GM23338 (cell line): ENCODE measurements around the gene IL1RAPL2. TPM values are rescaled to one million over a fixed set of nuclear protein-coding genes. Genes with fewer than 3 reads are reported as not detected.

Source experiments
- ATAC-seq: fragments of 200-7000 bp; cut with Tn5 transposase; 3 replicates; pipeline ENCODE4 v1.9.1; 2020
- DNase-seq: peaks from one replicate; pipeline ENCODE4 v3.0.0-alpha.2; 2015; ENCODE audit warnings: low spot score
- H2AFZ ChIP-seq: fragments of 200-600 bp; sonication (generic); 2 replicates; pipeline ENCODE4 v1.8.0; 2016; ENCODE audit warnings: antibody characterized with exemption, mild to moderate bottlenecking, moderate library complexity
- H3F3A ChIP-seq: fragments of 200-600 bp; sonication (generic); replicated peaks from 2 replicates; pipeline ENCODE4 v1.8.0; 2017; ENCODE audit warnings: antibody characterized with exemption, mixed run types, low read depth
- H3K27ac ChIP-seq: fragments of 200-600 bp; sonication (generic); 2 replicates; pipeline ENCODE4 v1.6.1; 2016; ENCODE audit warnings: low read depth
- H3K27me3 ChIP-seq: fragments of 200-600 bp; sonication (generic); 2 replicates; pipeline ENCODE4 v1.8.0; 2016; ENCODE audit warnings: mild to moderate bottlenecking, mixed run types, moderate library complexity; ENCODE audit not compliant: insufficient read depth
- H3K36me3 ChIP-seq: fragments of 200-600 bp; sonication (generic); 2 replicates; pipeline ENCODE4 v1.8.0; 2016; ENCODE audit warnings: mild to moderate bottlenecking; ENCODE audit not compliant: insufficient read depth
- H3K4me1 ChIP-seq: fragments of 200-600 bp; sonication (generic); 2 replicates; pipeline ENCODE4 v1.8.0; 2016; ENCODE audit warnings: mild to moderate bottlenecking, moderate library complexity; ENCODE audit not compliant: insufficient read depth
- H3K4me2 ChIP-seq: fragments of 200-600 bp; sonication (generic); 2 replicates; pipeline ENCODE4 v1.7.1; 2017; ENCODE audit warnings: mixed run types
- H3K4me3 ChIP-seq: fragments of 200-600 bp; sonication (generic); 2 replicates; pipeline ENCODE4 v1.6.1; 2016; ENCODE audit warnings: mixed run types
- H3K79me2 ChIP-seq: fragments of 200-600 bp; sonication (generic); replicated peaks from 2 replicates; pipeline ENCODE4 v1.8.0; 2017; ENCODE audit warnings: mild to moderate bottlenecking; ENCODE audit not compliant: insufficient read depth
- H3K9me2 ChIP-seq: fragments of 200-600 bp; sonication (generic); 2 replicates; pipeline ENCODE4 v1.8.0; 2017; ENCODE audit not compliant: insufficient read depth
- H4K20me1 ChIP-seq: fragments of 200-600 bp; sonication (generic); replicated peaks from 2 replicates; pipeline ENCODE4 v1.8.0; 2017; ENCODE audit warnings: mild to moderate bottlenecking; ENCODE audit not compliant: insufficient read depth
- H3K27ac Mint-ChIP-seq: 2 replicates; pipeline ENCODE4 v1.8.0; 2020; ENCODE audit warnings: inconsistent platforms, mild to moderate bottlenecking, moderate library complexity, mixed read lengths
- H3K27me3 Mint-ChIP-seq: 3 replicates; pipeline ENCODE4 v1.8.0; 2022; ENCODE audit warnings: low read depth, mild to moderate bottlenecking, moderate library complexity, mixed read lengths, inconsistent platforms; ENCODE audit not compliant: insufficient read depth, poor library complexity
- H3K36me3 Mint-ChIP-seq: 3 replicates; pipeline ENCODE4 v1.8.0; 2021; ENCODE audit warnings: low read depth, mild to moderate bottlenecking, inconsistent platforms, moderate library complexity, mixed read lengths
- H3K4me1 Mint-ChIP-seq: 3 replicates; pipeline ENCODE4 v1.8.0; 2020; ENCODE audit warnings: mild to moderate bottlenecking, inconsistent platforms, mixed read lengths
- H3K4me3 Mint-ChIP-seq: 3 replicates; pipeline ENCODE4 v1.8.0; 2021; ENCODE audit warnings: moderate library complexity, mild to moderate bottlenecking, inconsistent platforms, mixed read lengths
- H3K9me3 Mint-ChIP-seq: 3 replicates; pipeline ENCODE4 v1.8.0; 2020; ENCODE audit warnings: moderate library complexity, mild to moderate bottlenecking, inconsistent platforms, mixed read lengths
- CREB1 ChIP-seq: fragments of 250-450 bp; sonication (Bioruptor Pico); IDR thresholded peaks from 2 replicates; pipeline ENCODE4 v1.5.0; 2020; ENCODE audit warnings: low read depth, mild to moderate bottlenecking, moderate library complexity
- EZH2 ChIP-seq: fragments of 200-600 bp; sonication (generic); IDR thresholded peaks from one replicate; pipeline ENCODE4 v1.8.0; 2017; ENCODE audit warnings: antibody characterized with exemption, mild to moderate bottlenecking, low read depth; ENCODE audit not compliant: unreplicated experiment
- EZH2phosphoT487 ChIP-seq: fragments of 200-600 bp; sonication (generic); IDR thresholded peaks from one replicate; pipeline ENCODE4 v1.8.1; 2018; ENCODE audit warnings: antibody characterized with exemption; ENCODE audit not compliant: unreplicated experiment
- JUNB ChIP-seq: IDR thresholded peaks from one replicate; pipeline ENCODE4 v1.6.1; 2016; ENCODE audit warnings: antibody characterized with exemption; ENCODE audit not compliant: unreplicated experiment
- NANOG ChIP-seq: IDR thresholded peaks from 2 replicates; pipeline ENCODE4 v1.6.1; 2016; ENCODE audit warnings: antibody characterized with exemption, borderline replicate concordance
- POLR2AphosphoS5 ChIP-seq: IDR thresholded peaks from 2 replicates; pipeline ENCODE4 v1.6.1; 2016; ENCODE audit warnings: antibody characterized with exemption, low read depth
- STAT1 ChIP-seq: IDR thresholded peaks from one replicate; pipeline ENCODE4 v1.6.1; 2016; ENCODE audit warnings: antibody characterized with exemption; ENCODE audit not compliant: unreplicated experiment
- ZNF114 ChIP-seq: fragments of 250-450 bp; sonication (Bioruptor Pico); IDR thresholded peaks from 2 replicates; pipeline ENCODE4 v1.5.0; 2020; ENCODE audit warnings: mild to moderate bottlenecking, moderate library complexity
- ZNF331 ChIP-seq: fragments of 250-450 bp; sonication (Bioruptor Pico); IDR thresholded peaks from 2 replicates; pipeline ENCODE4 v1.5.0; 2020; ENCODE audit warnings: low read depth, mild to moderate bottlenecking, moderate library complexity
- polyA plus RNA-seq: library from polyadenylated mRNA; unstranded; fragments of >200 nt; fragmentation: Nextera tagmentation; extraction: Ambion mirVana; gene quantifications from 2 replicates; pipeline ENCODE4 v1.2.1, GENCODE V29; 2016
- total RNA-seq: library from RNA; depleted of rRNA; stranded (reverse); fragments of >200 nt; shearing (Covaris generic); gene quantifications from 2 replicates; pipeline ENCODE4 v1.2.3, GENCODE V29; 2014
- TF ChIP-seq, protein P1 (sequence below): IDR thresholded peaks from one replicate; pipeline ENCODE4 v1.6.1; 2018; ENCODE audit warnings: antibody characterized with exemption; ENCODE audit not compliant: unreplicated experiment
- TF ChIP-seq, protein P2 (sequence below): fragments of 250-450 bp; sonication (Bioruptor Pico); IDR thresholded peaks from 2 replicates; pipeline ENCODE4 v1.5.0; 2020; ENCODE audit warnings: mild to moderate bottlenecking, moderate library complexity
- TF ChIP-seq, protein P3 (sequence below), 2 experiments: fragments of 200-600 bp in 1 of 2; sonication (generic) in 1 of 2; conservative IDR thresholded peaks; 2 replicates each; pipeline versions ENCODE4 v1.5.1 to v1.6.1; 2016 to 2017; ENCODE audit warnings: antibody characterized with exemption in 2 of 2, low read depth in 2 of 2, mild to moderate bottlenecking in 2 of 2, moderate library complexity in 1 of 2
- TF ChIP-seq, protein P4 (sequence below): IDR thresholded peaks from 2 replicates; pipeline ENCODE4 v1.6.1; 2016; ENCODE audit warnings: antibody characterized with exemption

IL1RAPL2 gene
- total and polyA plus RNA-seq, 2 experiments from 2014 or later, result 0.80 to 0.94 TPM

DNA sequence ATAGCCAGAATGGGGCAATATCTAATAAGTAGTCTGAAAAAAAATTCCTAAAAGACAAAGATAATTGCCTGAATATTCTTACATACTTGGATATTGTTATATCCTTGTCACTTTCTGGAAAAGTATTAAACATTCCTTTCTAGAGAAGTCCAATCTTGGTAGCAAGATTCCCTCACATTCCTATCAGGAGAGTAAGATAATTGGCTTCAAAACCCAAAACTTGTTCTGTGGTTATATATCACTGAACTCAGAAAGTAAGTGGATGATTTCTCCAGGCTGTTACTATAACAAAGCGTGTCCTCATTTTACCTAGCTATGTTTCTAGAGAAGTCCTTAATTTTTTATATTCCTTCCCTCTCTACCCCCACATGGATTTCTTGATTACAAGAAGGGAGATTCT is 700.5 kb downstream of the IL1RAPL2 start:
- H3K27ac ChIP-seq, result no peak overlapping the region
- no peaks in the 10 kb centered on the region for H3K9me2 ChIP-seq
- no peaks in the 10 kb centered on the region for H3K79me2 ChIP-seq
- DNase-seq, result no peak
- ATAC-seq, result no peak
- no peaks in the 10 kb centered on the region for H3K9me3 Mint-ChIP-seq
- H3K4me1 ChIP-seq, result no peaks in the 10 kb centered on the region
- H3K4me2 ChIP-seq, result no peak overlapping the region
- TF ChIP-seq JUNB, result no peak
- TF ChIP-seq, protein P1, sequence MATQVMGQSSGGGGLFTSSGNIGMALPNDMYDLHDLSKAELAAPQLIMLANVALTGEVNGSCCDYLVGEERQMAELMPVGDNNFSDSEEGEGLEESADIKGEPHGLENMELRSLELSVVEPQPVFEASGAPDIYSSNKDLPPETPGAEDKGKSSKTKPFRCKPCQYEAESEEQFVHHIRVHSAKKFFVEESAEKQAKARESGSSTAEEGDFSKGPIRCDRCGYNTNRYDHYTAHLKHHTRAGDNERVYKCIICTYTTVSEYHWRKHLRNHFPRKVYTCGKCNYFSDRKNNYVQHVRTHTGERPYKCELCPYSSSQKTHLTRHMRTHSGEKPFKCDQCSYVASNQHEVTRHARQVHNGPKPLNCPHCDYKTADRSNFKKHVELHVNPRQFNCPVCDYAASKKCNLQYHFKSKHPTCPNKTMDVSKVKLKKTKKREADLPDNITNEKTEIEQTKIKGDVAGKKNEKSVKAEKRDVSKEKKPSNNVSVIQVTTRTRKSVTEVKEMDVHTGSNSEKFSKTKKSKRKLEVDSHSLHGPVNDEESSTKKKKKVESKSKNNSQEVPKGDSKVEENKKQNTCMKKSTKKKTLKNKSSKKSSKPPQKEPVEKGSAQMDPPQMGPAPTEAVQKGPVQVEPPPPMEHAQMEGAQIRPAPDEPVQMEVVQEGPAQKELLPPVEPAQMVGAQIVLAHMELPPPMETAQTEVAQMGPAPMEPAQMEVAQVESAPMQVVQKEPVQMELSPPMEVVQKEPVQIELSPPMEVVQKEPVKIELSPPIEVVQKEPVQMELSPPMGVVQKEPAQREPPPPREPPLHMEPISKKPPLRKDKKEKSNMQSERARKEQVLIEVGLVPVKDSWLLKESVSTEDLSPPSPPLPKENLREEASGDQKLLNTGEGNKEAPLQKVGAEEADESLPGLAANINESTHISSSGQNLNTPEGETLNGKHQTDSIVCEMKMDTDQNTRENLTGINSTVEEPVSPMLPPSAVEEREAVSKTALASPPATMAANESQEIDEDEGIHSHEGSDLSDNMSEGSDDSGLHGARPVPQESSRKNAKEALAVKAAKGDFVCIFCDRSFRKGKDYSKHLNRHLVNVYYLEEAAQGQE, result no peak
- TF ChIP-seq, protein P2, sequence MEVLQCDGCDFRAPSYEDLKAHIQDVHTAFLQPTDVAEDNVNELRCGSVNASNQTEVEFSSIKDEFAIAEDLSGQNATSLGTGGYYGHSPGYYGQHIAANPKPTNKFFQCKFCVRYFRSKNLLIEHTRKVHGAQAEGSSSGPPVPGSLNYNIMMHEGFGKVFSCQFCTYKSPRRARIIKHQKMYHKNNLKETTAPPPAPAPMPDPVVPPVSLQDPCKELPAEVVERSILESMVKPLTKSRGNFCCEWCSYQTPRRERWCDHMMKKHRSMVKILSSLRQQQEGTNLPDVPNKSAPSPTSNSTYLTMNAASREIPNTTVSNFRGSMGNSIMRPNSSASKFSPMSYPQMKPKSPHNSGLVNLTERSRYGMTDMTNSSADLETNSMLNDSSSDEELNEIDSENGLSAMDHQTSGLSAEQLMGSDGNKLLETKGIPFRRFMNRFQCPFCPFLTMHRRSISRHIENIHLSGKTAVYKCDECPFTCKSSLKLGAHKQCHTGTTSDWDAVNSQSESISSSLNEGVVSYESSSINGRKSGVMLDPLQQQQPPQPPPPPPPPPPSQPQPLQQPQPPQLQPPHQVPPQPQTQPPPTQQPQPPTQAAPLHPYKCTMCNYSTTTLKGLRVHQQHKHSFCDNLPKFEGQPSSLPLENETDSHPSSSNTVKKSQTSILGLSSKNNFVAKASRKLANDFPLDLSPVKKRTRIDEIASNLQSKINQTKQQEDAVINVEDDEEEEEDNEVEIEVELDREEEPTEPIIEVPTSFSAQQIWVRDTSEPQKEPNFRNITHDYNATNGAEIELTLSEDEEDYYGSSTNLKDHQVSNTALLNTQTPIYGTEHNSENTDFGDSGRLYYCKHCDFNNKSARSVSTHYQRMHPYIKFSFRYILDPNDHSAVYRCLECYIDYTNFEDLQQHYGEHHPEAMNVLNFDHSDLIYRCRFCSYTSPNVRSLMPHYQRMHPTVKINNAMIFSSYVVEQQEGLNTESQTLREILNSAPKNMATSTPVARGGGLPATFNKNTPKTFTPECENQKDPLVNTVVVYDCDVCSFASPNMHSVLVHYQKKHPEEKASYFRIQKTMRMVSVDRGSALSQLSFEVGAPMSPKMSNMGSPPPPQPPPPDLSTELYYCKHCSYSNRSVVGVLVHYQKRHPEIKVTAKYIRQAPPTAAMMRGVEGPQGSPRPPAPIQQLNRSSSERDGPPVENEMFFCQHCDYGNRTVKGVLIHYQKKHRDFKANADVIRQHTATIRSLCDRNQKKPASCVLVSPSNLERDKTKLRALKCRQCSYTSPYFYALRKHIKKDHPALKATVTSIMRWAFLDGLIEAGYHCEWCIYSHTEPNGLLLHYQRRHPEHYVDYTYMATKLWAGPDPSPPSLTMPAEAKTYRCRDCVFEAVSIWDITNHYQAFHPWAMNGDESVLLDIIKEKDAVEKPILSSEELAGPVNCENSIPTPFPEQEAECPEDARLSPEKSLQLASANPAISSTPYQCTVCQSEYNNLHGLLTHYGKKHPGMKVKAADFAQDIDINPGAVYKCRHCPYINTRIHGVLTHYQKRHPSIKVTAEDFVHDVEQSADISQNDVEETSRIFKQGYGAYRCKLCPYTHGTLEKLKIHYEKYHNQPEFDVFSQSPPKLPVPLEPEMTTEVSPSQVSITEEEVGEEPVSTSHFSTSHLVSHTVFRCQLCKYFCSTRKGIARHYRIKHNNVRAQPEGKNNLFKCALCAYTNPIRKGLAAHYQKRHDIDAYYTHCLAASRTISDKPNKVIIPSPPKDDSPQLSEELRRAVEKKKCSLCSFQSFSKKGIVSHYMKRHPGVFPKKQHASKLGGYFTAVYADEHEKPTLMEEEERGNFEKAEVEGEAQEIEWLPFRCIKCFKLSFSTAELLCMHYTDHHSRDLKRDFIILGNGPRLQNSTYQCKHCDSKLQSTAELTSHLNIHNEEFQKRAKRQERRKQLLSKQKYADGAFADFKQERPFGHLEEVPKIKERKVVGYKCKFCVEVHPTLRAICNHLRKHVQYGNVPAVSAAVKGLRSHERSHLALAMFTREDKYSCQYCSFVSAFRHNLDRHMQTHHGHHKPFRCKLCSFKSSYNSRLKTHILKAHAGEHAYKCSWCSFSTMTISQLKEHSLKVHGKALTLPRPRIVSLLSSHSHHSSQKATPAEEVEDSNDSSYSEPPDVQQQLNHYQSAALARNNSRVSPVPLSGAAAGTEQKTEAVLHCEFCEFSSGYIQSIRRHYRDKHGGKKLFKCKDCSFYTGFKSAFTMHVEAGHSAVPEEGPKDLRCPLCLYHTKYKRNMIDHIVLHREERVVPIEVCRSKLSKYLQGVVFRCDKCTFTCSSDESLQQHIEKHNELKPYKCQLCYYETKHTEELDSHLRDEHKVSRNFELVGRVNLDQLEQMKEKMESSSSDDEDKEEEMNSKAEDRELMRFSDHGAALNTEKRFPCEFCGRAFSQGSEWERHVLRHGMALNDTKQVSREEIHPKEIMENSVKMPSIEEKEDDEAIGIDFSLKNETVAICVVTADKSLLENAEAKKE (CRISPR knock-in tag), result no peak
- no peak for TF ChIP-seq ZNF114
- TF ChIP-seq ZNF331, result no peak
- no peak for TF ChIP-seq EZH2phosphoT487
- TF ChIP-seq STAT1, result no peak
- TF ChIP-seq, protein P3, sequence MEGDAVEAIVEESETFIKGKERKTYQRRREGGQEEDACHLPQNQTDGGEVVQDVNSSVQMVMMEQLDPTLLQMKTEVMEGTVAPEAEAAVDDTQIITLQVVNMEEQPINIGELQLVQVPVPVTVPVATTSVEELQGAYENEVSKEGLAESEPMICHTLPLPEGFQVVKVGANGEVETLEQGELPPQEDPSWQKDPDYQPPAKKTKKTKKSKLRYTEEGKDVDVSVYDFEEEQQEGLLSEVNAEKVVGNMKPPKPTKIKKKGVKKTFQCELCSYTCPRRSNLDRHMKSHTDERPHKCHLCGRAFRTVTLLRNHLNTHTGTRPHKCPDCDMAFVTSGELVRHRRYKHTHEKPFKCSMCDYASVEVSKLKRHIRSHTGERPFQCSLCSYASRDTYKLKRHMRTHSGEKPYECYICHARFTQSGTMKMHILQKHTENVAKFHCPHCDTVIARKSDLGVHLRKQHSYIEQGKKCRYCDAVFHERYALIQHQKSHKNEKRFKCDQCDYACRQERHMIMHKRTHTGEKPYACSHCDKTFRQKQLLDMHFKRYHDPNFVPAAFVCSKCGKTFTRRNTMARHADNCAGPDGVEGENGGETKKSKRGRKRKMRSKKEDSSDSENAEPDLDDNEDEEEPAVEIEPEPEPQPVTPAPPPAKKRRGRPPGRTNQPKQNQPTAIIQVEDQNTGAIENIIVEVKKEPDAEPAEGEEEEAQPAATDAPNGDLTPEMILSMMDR (conservative IDR thresholded peaks at IDR 0.05; ENCODE audit: low read depth in 2 of 2), result no peak
- no peak for TF ChIP-seq POLR2AphosphoS5
- TF ChIP-seq EZH2, result no peak
- no peak for TF ChIP-seq NANOG
- TF ChIP-seq, protein P4, sequence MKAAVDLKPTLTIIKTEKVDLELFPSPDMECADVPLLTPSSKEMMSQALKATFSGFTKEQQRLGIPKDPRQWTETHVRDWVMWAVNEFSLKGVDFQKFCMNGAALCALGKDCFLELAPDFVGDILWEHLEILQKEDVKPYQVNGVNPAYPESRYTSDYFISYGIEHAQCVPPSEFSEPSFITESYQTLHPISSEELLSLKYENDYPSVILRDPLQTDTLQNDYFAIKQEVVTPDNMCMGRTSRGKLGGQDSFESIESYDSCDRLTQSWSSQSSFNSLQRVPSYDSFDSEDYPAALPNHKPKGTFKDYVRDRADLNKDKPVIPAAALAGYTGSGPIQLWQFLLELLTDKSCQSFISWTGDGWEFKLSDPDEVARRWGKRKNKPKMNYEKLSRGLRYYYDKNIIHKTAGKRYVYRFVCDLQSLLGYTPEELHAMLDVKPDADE, result no peak
- no peak for TF ChIP-seq CREB1 (CRISPR knock-in tag)
- H3K27ac Mint-ChIP-seq, result no peak overlapping the region
- no peaks in the 10 kb centered on the region for H3K27me3 Mint-ChIP-seq
- H3F3A ChIP-seq, result no peaks in the 10 kb centered on the region
- H4K20me1 ChIP-seq, result no peaks in the 10 kb centered on the region
- no peak overlapping the region for H3K4me3 ChIP-seq
- H3K27me3 ChIP-seq, result no peaks in the 10 kb centered on the region
- no peaks in the 10 kb centered on the region; the same call in 2 of the 3 replicates for H3K36me3 Mint-ChIP-seq
- no peak overlapping the region for H2AFZ ChIP-seq
- H3K4me1 Mint-ChIP-seq, result peaks cover 2% of the 10 kb centered on the region; the same call in 1 of the 3 replicates
- H3K4me3 Mint-ChIP-seq, result no peak overlapping the region
- H3K36me3 ChIP-seq, result no peaks in the 10 kb centered on the region
